ENCODE results near the gene GLI1.
"Not testable (repeated sequence)": the region's sequence is repeated elsewhere in the genome, so short reads cannot be mapped to it uniquely, and the experiment has no call there.

GLI1 gene

GRCh38 chr12:57506541-57506940, 47.0 kb downstream of the GLI1 start:
- H3K4me3 ChIP-seq (ENCODE audit: low read depth, low read length); H3K27ac ChIP-seq (ENCODE audit: low read depth, low read length); H3K27me3 ChIP-seq (ENCODE audit: control insufficient read depth, insufficient read depth, low read length); H3K9me3 ChIP-seq (ENCODE audit: control insufficient read depth, insufficient read depth, low read depth, low read length); H3K9ac ChIP-seq (ENCODE audit: low read length); H3K4me1 ChIP-seq (ENCODE audit: control insufficient read depth, insufficient read depth, low read length): not testable (repeated sequence)
- H3K36me3 ChIP-seq (ENCODE audit: control insufficient read depth, insufficient read depth, low read length): peaks cover 82% of the 10 kb centered on the region

GRCh38 chr12:57507796-57508195, 48.2 kb downstream of the GLI1 start:
- H3K4me3 ChIP-seq (ENCODE audit: low read depth, low read length); H3K9me3 ChIP-seq (ENCODE audit: control insufficient read depth, insufficient read depth, low read depth, low read length); H3K27me3 ChIP-seq (ENCODE audit: control insufficient read depth, insufficient read depth, low read length); H3K9ac ChIP-seq (ENCODE audit: low read length); H3K27ac ChIP-seq (ENCODE audit: low read depth, low read length); H3K4me1 ChIP-seq (ENCODE audit: control insufficient read depth, insufficient read depth, low read length): not testable (repeated sequence)
- H3K36me3 ChIP-seq (ENCODE audit: control insufficient read depth, insufficient read depth, low read length): peaks cover 82% of the 10 kb centered on the region

- H3K27ac ChIP-seq (ENCODE audit: low read depth, low read length): no peak overlapping the region
- H3K36me3 ChIP-seq (ENCODE audit: control insufficient read depth, insufficient read depth, low read length): peaks cover 81% of the 10 kb centered on the region
- H3K4me1 ChIP-seq (ENCODE audit: control insufficient read depth, insufficient read depth, low read length): no peaks in the 10 kb centered on the region
These were observed 51.6 kb downstream of the GLI1 start for GRCh38 chr12:57511161-57511560.

GRCh38 chr12:57511588-57512325, 52.2 kb downstream of the GLI1 start:
- Histone ChIP-seq H3K4me3 (ENCODE audit: low read depth, low read length) (no peak overlapping the region), H3K27ac (ENCODE audit: low read depth, low read length) (no peak overlapping the region), H3K9ac (ENCODE audit: low read length) (no peak overlapping the region), H3K9me3 (ENCODE audit: control insufficient read depth, insufficient read depth, low read depth, low read length) (no peaks in the 10 kb centered on the region), H3K36me3 (ENCODE audit: control insufficient read depth, insufficient read depth, low read length) (peaks cover 81% of the 10 kb centered on the region), H3K4me1 (ENCODE audit: control insufficient read depth, insufficient read depth, low read length) (no peaks in the 10 kb centered on the region), H3K27me3 (ENCODE audit: control insufficient read depth, insufficient read depth, low read length) (no peaks in the 10 kb centered on the region)

More at GRCh38 chr12:57511161-57511560, 51.6 kb downstream of the GLI1 start:
- Histone ChIP-seq H3K27me3 (ENCODE audit: control insufficient read depth, insufficient read depth, low read length) (no peaks in the 10 kb centered on the region), H3K9me3 (ENCODE audit: control insufficient read depth, insufficient read depth, low read depth, low read length) (no peaks in the 10 kb centered on the region), H3K9ac (ENCODE audit: low read length) (no peak overlapping the region), H3K4me3 (ENCODE audit: low read depth, low read length) (no peak overlapping the region)

- Histone ChIP-seq H3K9me3 (ENCODE audit: control insufficient read depth, insufficient read depth, low read depth, low read length) (no peaks in the 10 kb centered on the region), H3K27me3 (ENCODE audit: control insufficient read depth, insufficient read depth, low read length) (no peaks in the 10 kb centered on the region), H3K9ac (ENCODE audit: low read length) (no peak overlapping the region), H3K27ac (ENCODE audit: low read depth, low read length) (no peak overlapping the region), H3K36me3 (ENCODE audit: control insufficient read depth, insufficient read depth, low read length) (peaks cover 90% of the 10 kb centered on the region), H3K4me1 (ENCODE audit: control insufficient read depth, insufficient read depth, low read length) (no peaks in the 10 kb centered on the region), H3K4me3 (ENCODE audit: low read depth, low read length) (no peak overlapping the region)
These were observed 53.1 kb downstream of the GLI1 start for GRCh38 chr12:57512665-57513064.

- H3K9me3 ChIP-seq (ENCODE audit: control insufficient read depth, insufficient read depth, low read depth, low read length): no peaks in the 10 kb centered on the region
- H3K27ac ChIP-seq (ENCODE audit: low read depth, low read length): no peak overlapping the region
- H3K9ac ChIP-seq (ENCODE audit: low read length): no peak overlapping the region
These were observed 53.7 kb downstream of the GLI1 start for GRCh38 chr12:57513266-57513665.

GRCh38 chr12:57513677-57514076, 54.1 kb downstream of the GLI1 start:
- H3K4me1 ChIP-seq (ENCODE audit: control insufficient read depth, insufficient read depth, low read length); H3K27me3 ChIP-seq (ENCODE audit: control insufficient read depth, insufficient read depth, low read length); H3K27ac ChIP-seq (ENCODE audit: low read depth, low read length); H3K4me3 ChIP-seq (ENCODE audit: low read depth, low read length); H3K9me3 ChIP-seq (ENCODE audit: control insufficient read depth, insufficient read depth, low read depth, low read length); H3K9ac ChIP-seq (ENCODE audit: low read length): not testable (repeated sequence)
- peaks cover 97% of the 10 kb centered on the region for H3K36me3 ChIP-seq (ENCODE audit: control insufficient read depth, insufficient read depth, low read length)

More at GRCh38 chr12:57513266-57513665, 53.7 kb downstream of the GLI1 start:
- no peak overlapping the region for H3K4me3 ChIP-seq (ENCODE audit: low read depth, low read length)
- H3K27me3 ChIP-seq (ENCODE audit: control insufficient read depth, insufficient read depth, low read length): no peaks in the 10 kb centered on the region
- H3K36me3 ChIP-seq (ENCODE audit: control insufficient read depth, insufficient read depth, low read length): peaks cover 96% of the 10 kb centered on the region
- H3K4me1 ChIP-seq (ENCODE audit: control insufficient read depth, insufficient read depth, low read length): peaks cover 3% of the 10 kb centered on the region; the same call in 1 of the 2 replicates

GRCh38 chr12:57514246-57514645, 54.7 kb downstream of the GLI1 start:
- H3K27me3 ChIP-seq (ENCODE audit: control insufficient read depth, insufficient read depth, low read length); H3K27ac ChIP-seq (ENCODE audit: low read depth, low read length); H3K4me3 ChIP-seq (ENCODE audit: low read depth, low read length); H3K9me3 ChIP-seq (ENCODE audit: control insufficient read depth, insufficient read depth, low read depth, low read length); H3K9ac ChIP-seq (ENCODE audit: low read length): not testable (repeated sequence)
- Histone ChIP-seq H3K4me1 (ENCODE audit: control insufficient read depth, insufficient read depth, low read length) (peaks cover 13% of the 10 kb centered on the region; the same call in 1 of the 2 replicates), H3K36me3 (ENCODE audit: control insufficient read depth, insufficient read depth, low read length) (peaks cover 96% of the 10 kb centered on the region)

GRCh38 chr12:57514720-57515407, 55.3 kb downstream of the GLI1 start:
- Histone ChIP-seq H3K4me1 (ENCODE audit: control insufficient read depth, insufficient read depth, low read length) (peaks cover 13% of the 10 kb centered on the region; the same call in 1 of the 2 replicates), H3K27me3 (ENCODE audit: control insufficient read depth, insufficient read depth, low read length) (no peaks in the 10 kb centered on the region), H3K9me3 (ENCODE audit: control insufficient read depth, insufficient read depth, low read depth, low read length) (no peaks in the 10 kb centered on the region), H3K4me3 (ENCODE audit: low read depth, low read length) (no peak overlapping the region), H3K9ac (ENCODE audit: low read length) (no peak overlapping the region), H3K36me3 (ENCODE audit: control insufficient read depth, insufficient read depth, low read length) (peaks cover 95% of the 10 kb centered on the region), H3K27ac (ENCODE audit: low read depth, low read length) (no peak overlapping the region)

GRCh38 chr12:57515408-57515933, 55.9 kb downstream of the GLI1 start:
- Histone ChIP-seq H3K9me3 (ENCODE audit: control insufficient read depth, insufficient read depth, low read depth, low read length) (no peaks in the 10 kb centered on the region), H3K36me3 (ENCODE audit: control insufficient read depth, insufficient read depth, low read length) (peaks cover 90% of the 10 kb centered on the region), H3K27ac (ENCODE audit: low read depth, low read length) (no peak overlapping the region), H3K4me3 (ENCODE audit: low read depth, low read length) (no peak overlapping the region), H3K4me1 (ENCODE audit: control insufficient read depth, insufficient read depth, low read length) (peaks cover 13% of the 10 kb centered on the region; the same call in 1 of the 2 replicates), H3K27me3 (ENCODE audit: control insufficient read depth, insufficient read depth, low read length) (no peaks in the 10 kb centered on the region), H3K9ac (ENCODE audit: low read length) (no peak overlapping the region)

- Histone ChIP-seq H3K4me3 (ENCODE audit: low read depth, low read length) (no peak overlapping the region), H3K9me3 (ENCODE audit: control insufficient read depth, insufficient read depth, low read depth, low read length) (no peaks in the 10 kb centered on the region), H3K27ac (ENCODE audit: low read depth, low read length) (no peak overlapping the region), H3K27me3 (ENCODE audit: control insufficient read depth, insufficient read depth, low read length) (no peaks in the 10 kb centered on the region), H3K36me3 (ENCODE audit: control insufficient read depth, insufficient read depth, low read length) (peaks cover 84% of the 10 kb centered on the region), H3K9ac (ENCODE audit: low read length) (no peak overlapping the region), H3K4me1 (ENCODE audit: control insufficient read depth, insufficient read depth, low read length) (peaks cover 13% of the 10 kb centered on the region; the same call in 1 of the 2 replicates)
These were observed 56.5 kb downstream of the GLI1 start for GRCh38 chr12:57515934-57516541.
